HEK293 (cell line): ENCODE data around the gene EML1.

Experiments
- CTCF ChIA-PET: fragments of 350-600 bp; formaldehyde crosslinking; extraction: SDS; loops from one replicate; lab custom pipeline; 2021; ENCODE audit warnings: antibody characterized with exemption; lab: Yijun Ruan, JAX
- POLR2A ChIA-PET: fragments of 300-600 bp; formaldehyde crosslinking; extraction: SDS; loops from one replicate; lab custom pipeline; 2020; ENCODE audit warnings: antibody characterized with exemption, inconsistent platforms; lab: Yijun Ruan, JAX
- H3K27ac ChIP-seq: fragments of 200-500 bp; sonication (Bioruptor generic); 2 replicates; pipeline ENCODE4 v1.5.1; 2014; ENCODE audit warnings: low read depth, low read length, control low read depth, inconsistent platforms; ENCODE audit errors: extremely low read depth
- H3K36me3 ChIP-seq, 2 experiments: fragments of 200-500 bp in 1 of 2; sonication (Bioruptor generic) in 1 of 2; 1 replicate in 1 of 2; 2 replicates in 1 of 2; pipeline ENCODE4 v1.5.1; 2014 to 2017; ENCODE audit warnings: inconsistent platforms in 2 of 2, low read length in 2 of 2; ENCODE audit not compliant: control insufficient read depth in 2 of 2, insufficient read depth in 1 of 2
- H3K4me1 ChIP-seq: fragments of 200-500 bp; sonication (Bioruptor generic); 2 replicates; pipeline ENCODE4 v1.5.1; 2014; ENCODE audit warnings: mild to moderate bottlenecking, low read length, inconsistent platforms; ENCODE audit not compliant: control insufficient read depth, insufficient read depth
- H3K4me3 ChIP-seq: 2 replicates; pipeline ENCODE4 v1.5.1; 2011; ENCODE audit warnings: low read depth, mild to moderate bottlenecking, control low read depth, low read length, moderate library complexity
- H3K9me3 ChIP-seq: fragments of 200-500 bp; sonication (Bioruptor generic); 2 replicates; pipeline ENCODE4 v1.5.1; 2014; ENCODE audit warnings: low read depth, low read length, inconsistent platforms; ENCODE audit not compliant: control insufficient read depth, insufficient read depth
- ATF2 ChIP-seq: fragments of 450-650 bp; formaldehyde crosslinking; IDR thresholded peaks from 2 replicates; pipeline ENCODE4 v1.5.1; 2016; ENCODE audit warnings: missing biosample characterization, missing genetic modification characterization, low read depth
- BCL11A ChIP-seq: fragments of 450-650 bp; formaldehyde crosslinking; IDR thresholded peaks from 2 replicates; pipeline ENCODE4 v1.5.1; 2016; ENCODE audit warnings: low read depth, missing biosample characterization, missing genetic modification characterization
- BCL6B ChIP-seq: fragments of 450-650 bp; formaldehyde crosslinking; IDR thresholded peaks from 2 replicates; pipeline ENCODE4 v1.5.1; 2017; ENCODE audit warnings: missing biosample characterization, missing genetic modification characterization
- CTCF ChIP-seq: fragments of 450-650 bp; formaldehyde crosslinking; IDR thresholded peaks from 2 replicates; pipeline ENCODE4 v1.5.1; 2016; ENCODE audit warnings: missing biosample characterization, missing genetic modification characterization
- GLI4 ChIP-seq: fragments of 450-650 bp; formaldehyde crosslinking; IDR thresholded peaks from 2 replicates; pipeline ENCODE4 v1.5.1; 2016; ENCODE audit warnings: missing biosample characterization, missing genetic modification characterization
- HOXA7 ChIP-seq: sonication (generic); formaldehyde crosslinking; IDR thresholded peaks from 2 replicates; pipeline ENCODE4 v1.8.1; 2022; ENCODE audit warnings: missing genetic modification reagents, borderline replicate concordance
- OSR2 ChIP-seq: fragments of 450-650 bp; formaldehyde crosslinking; IDR thresholded peaks from 2 replicates; pipeline ENCODE4 v1.5.1; 2016; ENCODE audit warnings: missing biosample characterization, missing genetic modification characterization
- OVOL3 ChIP-seq: fragments of 450-650 bp; formaldehyde crosslinking; IDR thresholded peaks from 2 replicates; pipeline ENCODE4 v1.5.1; 2016; ENCODE audit warnings: missing biosample characterization, missing genetic modification characterization
- REPIN1 ChIP-seq: fragments of 450-650 bp; formaldehyde crosslinking; IDR thresholded peaks from 2 replicates; pipeline ENCODE4 v1.5.1; 2017; ENCODE audit warnings: missing biosample characterization, missing genetic modification characterization, low read depth
- REST ChIP-seq: fragments of 450-650 bp; formaldehyde crosslinking; IDR thresholded peaks from 2 replicates; pipeline ENCODE4 v1.5.1; 2016; ENCODE audit warnings: missing biosample characterization, missing genetic modification characterization
- SP7 ChIP-seq: fragments of 450-650 bp; formaldehyde crosslinking; IDR thresholded peaks from 2 replicates; pipeline ENCODE4 v1.5.1; 2016; ENCODE audit warnings: missing biosample characterization, missing genetic modification characterization
- ZBTB8A ChIP-seq: fragments of 450-650 bp; formaldehyde crosslinking; IDR thresholded peaks from 2 replicates; pipeline ENCODE4 v1.5.1; 2016; ENCODE audit warnings: missing biosample characterization, missing genetic modification characterization
- ZNF148 ChIP-seq: fragments of 450-650 bp; formaldehyde crosslinking; IDR thresholded peaks from 2 replicates; pipeline ENCODE4 v1.5.0; 2017; ENCODE audit warnings: missing biosample characterization, missing genetic modification characterization, borderline replicate concordance
- ZNF155 ChIP-seq: fragments of 450-650 bp; formaldehyde crosslinking; IDR thresholded peaks from 2 replicates; pipeline ENCODE4 v1.5.1; 2016; ENCODE audit warnings: missing biosample characterization, missing genetic modification characterization
- ZNF202 ChIP-seq: fragments of 450-650 bp; formaldehyde crosslinking; IDR thresholded peaks from 2 replicates; pipeline ENCODE4 v1.5.1; 2016; ENCODE audit warnings: missing biosample characterization, missing genetic modification characterization, borderline replicate concordance
- ZNF335 ChIP-seq: fragments of 450-650 bp; formaldehyde crosslinking; conservative IDR thresholded peaks from 2 replicates; pipeline ENCODE4 v1.5.1; 2016; ENCODE audit warnings: missing biosample characterization, missing genetic modification characterization
- ZNF600 ChIP-seq: fragments of 450-650 bp; formaldehyde crosslinking; IDR thresholded peaks from 2 replicates; pipeline ENCODE4 v1.5.1; 2016; ENCODE audit warnings: missing biosample characterization, missing genetic modification characterization
- ZNF785 ChIP-seq: fragments of 450-650 bp; formaldehyde crosslinking; IDR thresholded peaks from 2 replicates; pipeline ENCODE4 v1.5.1; 2016; ENCODE audit warnings: missing biosample characterization, missing genetic modification characterization
- ZNF792 ChIP-seq: fragments of 450-650 bp; formaldehyde crosslinking; IDR thresholded peaks from 2 replicates; pipeline ENCODE4 v1.5.1; 2016; ENCODE audit warnings: missing biosample characterization, missing genetic modification characterization

EML1 gene

GRCh38 chr14:99865408-99865807, 72.2 kb downstream of the EML1 start (continued):
- TF ChIP-seq ZNF148 (tag by site-specific recombination) (no peak), ZNF792 (tag by site-specific recombination) (no peak), ZNF202 (no peak), SP7 (tag by site-specific recombination) (no peak), GLI4 (tag by site-specific recombination) (no peak), ZNF335 (tag by site-specific recombination) (no peak), BCL11A (tag by site-specific recombination) (no peak), ZNF785 (no peak)
- TF ChIP-seq, all 188 proteins: peak for 0

GRCh38 chr14:99870617-99871016, 77.4 kb downstream of the EML1 start:
- Histone ChIP-seq H3K4me3 (no peak overlapping the region), H3K27ac (no peak overlapping the region), H3K9me3 (no peaks in the 10 kb centered on the region), H3K4me1 (peaks cover 28% of the 10 kb centered on the region), H3K36me3 (peaks cover 0 to 7% of the 10 kb centered on the region in 2 experiments; a peak in 2 of 3 replicates)
- TF ChIP-seq REST (tag by site-specific recombination), result no peak
- TF ChIP-seq OSR2 (tag by site-specific recombination), result no peak
- TF ChIP-seq HOXA7 (CRISPR knock-in tag), result no peak
- no peak for TF ChIP-seq ZNF155 (tag by site-specific recombination)
- TF ChIP-seq ZNF202, result no peak
- TF ChIP-seq BCL6B (tag by site-specific recombination), result no peak
- TF ChIP-seq CTCF (tag by site-specific recombination), result no peak
- TF ChIP-seq OVOL3 (tag by site-specific recombination), result no peak
- CTCF ChIA-PET, result interaction anchor here (0.8 to 1.4 kb wide), 3 partner anchors 15 to 187 kb away, joined by 3 to 4 read pairs (median 4); partner anchors contain the start of gene CYP46A1
- POLR2A ChIA-PET, result no interaction called here

- Histone ChIP-seq H3K9me3 (no peaks in the 10 kb centered on the region), H3K27ac (no peak overlapping the region), H3K36me3 (peaks cover 0 to 3% of the 10 kb centered on the region in 2 experiments; a peak in 1 of 3 replicates), H3K4me3 (no peak overlapping the region), H3K4me1 (peaks cover 28% of the 10 kb centered on the region)
- ChIA-PET POLR2A (no interaction called here), CTCF (no interaction called here)
- TF ChIP-seq ZNF600 (tag by site-specific recombination) (no peak), ATF2 (tag by site-specific recombination) (no peak), REPIN1 (tag by site-specific recombination) (no peak), ZBTB8A (tag by site-specific recombination) (no peak), CTCF (tag by site-specific recombination) (no peak)
Measured at GRCh38 chr14:99871771-99872170, 78.6 kb downstream of the EML1 start.
